ENCODE measurements around the gene REEP1.

DNA sequence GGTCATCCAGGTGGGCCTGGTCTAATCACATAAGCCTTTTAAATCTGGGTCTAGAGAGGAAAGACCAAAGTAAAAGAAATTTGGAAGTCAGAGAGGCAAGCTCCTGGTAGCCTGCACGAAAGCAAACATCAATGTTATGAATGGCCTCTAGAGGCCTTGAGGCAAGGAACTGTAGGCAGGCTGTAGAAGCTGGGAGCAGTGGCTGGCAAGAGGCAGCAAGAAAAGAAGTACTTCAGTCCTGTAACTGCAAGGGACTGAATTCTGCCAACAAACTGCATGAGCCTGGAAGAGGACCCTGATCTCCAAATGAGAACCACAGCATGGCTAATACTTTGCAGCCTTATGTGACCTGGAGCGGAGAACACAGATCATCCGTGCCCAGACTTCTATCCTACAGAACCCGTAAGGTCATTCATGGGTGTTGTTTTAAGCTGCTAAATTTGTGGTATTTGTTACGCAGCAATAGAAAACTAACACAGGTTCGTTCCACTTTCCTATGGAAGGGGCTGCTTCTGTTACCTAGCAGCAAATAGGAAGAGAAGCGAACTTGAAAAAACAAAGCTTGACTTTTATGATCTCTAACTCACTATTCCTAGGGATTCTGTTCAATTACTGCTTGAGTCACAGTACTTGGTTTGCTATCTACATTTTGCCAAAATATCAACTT, 143.4 kb downstream of the REEP1 start:
- TF ChIP-seq, protein P1, sequence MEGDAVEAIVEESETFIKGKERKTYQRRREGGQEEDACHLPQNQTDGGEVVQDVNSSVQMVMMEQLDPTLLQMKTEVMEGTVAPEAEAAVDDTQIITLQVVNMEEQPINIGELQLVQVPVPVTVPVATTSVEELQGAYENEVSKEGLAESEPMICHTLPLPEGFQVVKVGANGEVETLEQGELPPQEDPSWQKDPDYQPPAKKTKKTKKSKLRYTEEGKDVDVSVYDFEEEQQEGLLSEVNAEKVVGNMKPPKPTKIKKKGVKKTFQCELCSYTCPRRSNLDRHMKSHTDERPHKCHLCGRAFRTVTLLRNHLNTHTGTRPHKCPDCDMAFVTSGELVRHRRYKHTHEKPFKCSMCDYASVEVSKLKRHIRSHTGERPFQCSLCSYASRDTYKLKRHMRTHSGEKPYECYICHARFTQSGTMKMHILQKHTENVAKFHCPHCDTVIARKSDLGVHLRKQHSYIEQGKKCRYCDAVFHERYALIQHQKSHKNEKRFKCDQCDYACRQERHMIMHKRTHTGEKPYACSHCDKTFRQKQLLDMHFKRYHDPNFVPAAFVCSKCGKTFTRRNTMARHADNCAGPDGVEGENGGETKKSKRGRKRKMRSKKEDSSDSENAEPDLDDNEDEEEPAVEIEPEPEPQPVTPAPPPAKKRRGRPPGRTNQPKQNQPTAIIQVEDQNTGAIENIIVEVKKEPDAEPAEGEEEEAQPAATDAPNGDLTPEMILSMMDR (IDR thresholded peaks at IDR 0.05), result no peak
- no peak for TF ChIP-seq EZH2 (IDR thresholded peaks at IDR 0.05; ENCODE audit: borderline replicate concordance, insufficient read depth, low read depth, low read length, poor library complexity, severe bottlenecking)

Measured in B cell (primary cell).